Right kidney (tissue), 1 donor: ENCODE data around the gene RASGRF2.

ENCODE experiments used
- DNase-seq: peaks from one replicate; pipeline ENCODE4 v3.0.0-alpha.2; 2016

The RASGRF2 gene

GRCh38 chr5:81140441-81140840 is 180.3 kb downstream of the RASGRF2 start:
- DNase-seq, result no peak

GRCh38 chr5:81140943-81141342 is 180.8 kb downstream of the RASGRF2 start:
- DNase-seq, result no peak

GRCh38 chr5:81142108-81142507 is 181.9 kb downstream of the RASGRF2 start:
- DNase-seq, result no peak

GRCh38 chr5:81145329-81145935 is 185.3 kb downstream of the RASGRF2 start:
- DNase-seq, result no peak

GRCh38 chr5:81146031-81146430 is 185.9 kb downstream of the RASGRF2 start:
- no peak for DNase-seq

- DNase-seq, result no peak
These were observed 187.1 kb downstream of the RASGRF2 start for GRCh38 chr5:81147011-81147885.

GRCh38 chr5:81147886-81148571 is 187.9 kb downstream of the RASGRF2 start:
- no peak for DNase-seq

GRCh38 chr5:81151546-81151945 is 191.4 kb downstream of the RASGRF2 start:
- DNase-seq, result no peak

- no peak for DNase-seq
These were observed 194.6 kb downstream of the RASGRF2 start for GRCh38 chr5:81154725-81155124.

- DNase-seq, result no peak
These were observed 196.6 kb downstream of the RASGRF2 start for GRCh38 chr5:81156732-81157131.

GRCh38 chr5:81161012-81161601 is 200.9 kb downstream of the RASGRF2 start:
- no peak for DNase-seq

- no peak for DNase-seq
These were observed 202.3 kb downstream of the RASGRF2 start for GRCh38 chr5:81162501-81162900.

- no peak for DNase-seq
These were observed 203.5 kb downstream of the RASGRF2 start for GRCh38 chr5:81163651-81164050.

GRCh38 chr5:81164476-81164875 is 204.3 kb downstream of the RASGRF2 start:
- no peak for DNase-seq

GRCh38 chr5:81164936-81165335 is 204.8 kb downstream of the RASGRF2 start:
- DNase-seq, result no peak

- no peak for DNase-seq
These were observed 205.4 kb downstream of the RASGRF2 start for GRCh38 chr5:81165493-81166119.

GRCh38 chr5:81166430-81166829 is 206.3 kb downstream of the RASGRF2 start:
- DNase-seq, result no peak

GRCh38 chr5:81167078-81167477 is 206.9 kb downstream of the RASGRF2 start:
- no peak for DNase-seq

- DNase-seq, result no peak
These were observed 207.4 kb downstream of the RASGRF2 start for GRCh38 chr5:81167544-81167943.

GRCh38 chr5:81169924-81170323 is 209.8 kb downstream of the RASGRF2 start:
- DNase-seq, result no peak

- no peak for DNase-seq
These were observed 211.6 kb downstream of the RASGRF2 start for GRCh38 chr5:81171769-81172168.

GRCh38 chr5:81172710-81173109 is 212.5 kb downstream of the RASGRF2 start:
- no peak for DNase-seq
